RWPE2 (cell line): ENCODE measurements around the gene FUBP3.

Experiments
- ATAC-seq: fragments of 200-7000 bp; cut with Tn5 transposase; 3 replicates; pipeline ENCODE4 v1.9.1; 2021; ENCODE audit warnings: low read depth
- DNase-seq: peaks from one replicate; pipeline ENCODE4 v3.0.0-alpha.2; 2020; ENCODE audit warnings: low spot score
- H3K27ac ChIP-seq: fragments of 450-650 bp; 2 replicates; pipeline ENCODE4 v1.5.1; 2017; ENCODE audit warnings: mild to moderate bottlenecking; ENCODE audit not compliant: poor library complexity, severe bottlenecking
- H3K27me3 ChIP-seq: fragments of 250-450 bp; sonication (Bioruptor Pico); 2 replicates; pipeline ENCODE4 v1.5.1; 2021; ENCODE audit warnings: mild to moderate bottlenecking, moderate library complexity; ENCODE audit not compliant: insufficient read depth, poor library complexity, severe bottlenecking
- H3K36me3 ChIP-seq: fragments of 250-450 bp; sonication (Bioruptor Pico); 2 replicates; pipeline ENCODE4 v1.5.1; 2020; ENCODE audit warnings: low read depth, mild to moderate bottlenecking, moderate library complexity
- H3K4me1 ChIP-seq: fragments of 250-450 bp; sonication (Bioruptor Pico); 2 replicates; pipeline ENCODE4 v1.5.1; 2021; ENCODE audit warnings: mild to moderate bottlenecking, moderate library complexity; ENCODE audit not compliant: insufficient read depth, poor library complexity, severe bottlenecking
- H3K4me3 ChIP-seq: fragments of 250-450 bp; sonication (Bioruptor Pico); 2 replicates; pipeline ENCODE4 v1.5.1; 2021; ENCODE audit warnings: mild to moderate bottlenecking, moderate library complexity; ENCODE audit not compliant: severe bottlenecking
- H3K9me3 ChIP-seq: fragments of 250-450 bp; sonication (Bioruptor Pico); 2 replicates; pipeline ENCODE4 v1.5.1; 2021; ENCODE audit warnings: mild to moderate bottlenecking, moderate library complexity; ENCODE audit not compliant: severe bottlenecking
- CTCF ChIP-seq: fragments of 450-650 bp; IDR thresholded peaks from one replicate; pipeline ENCODE4 v1.5.1; 2017; ENCODE audit warnings: mild to moderate bottlenecking, moderate library complexity; ENCODE audit not compliant: poor library complexity, severe bottlenecking

The FUBP3 gene

GRCh38 chr9:130667120-130667435 lies 87.7 kb downstream of the FUBP3 start:
- Histone ChIP-seq H3K4me3 (no peak overlapping the region), H3K27ac (no peak overlapping the region), H3K4me1 (no peaks in the 10 kb centered on the region), H3K9me3 (no peaks in the 10 kb centered on the region), H3K36me3 (no peaks in the 10 kb centered on the region), H3K27me3 (peaks cover 61% of the 10 kb centered on the region)
- no peak for TF ChIP-seq CTCF
- no peak for DNase-seq
- ATAC-seq: no peak

- Histone ChIP-seq H3K4me1 (no peaks in the 10 kb centered on the region), H3K4me3 (no peak overlapping the region), H3K27ac (no peak overlapping the region), H3K9me3 (no peaks in the 10 kb centered on the region), H3K36me3 (no peaks in the 10 kb centered on the region), H3K27me3 (peaks cover 50% of the 10 kb centered on the region)
- TF ChIP-seq CTCF: no peak
- no peak for ATAC-seq
- no peak for DNase-seq
These were observed 88.8 kb downstream of the FUBP3 start for GRCh38 chr9:130668196-130668595.

- Histone ChIP-seq H3K36me3 (no peaks in the 10 kb centered on the region), H3K9me3 (no peaks in the 10 kb centered on the region), H3K27ac (no peak overlapping the region), H3K4me1 (no peaks in the 10 kb centered on the region), H3K27me3 (peaks cover 45% of the 10 kb centered on the region), H3K4me3 (no peak overlapping the region)
- DNase-seq: no peak
- TF ChIP-seq CTCF: no peak
- no peak for ATAC-seq
These were observed 89.3 kb downstream of the FUBP3 start for GRCh38 chr9:130668659-130669058.

- H3K9me3 ChIP-seq: no peaks in the 10 kb centered on the region
- H3K27me3 ChIP-seq: peaks cover 32% of the 10 kb centered on the region
- DNase-seq: no peak
- ATAC-seq: no peak
- H3K4me1 ChIP-seq: no peaks in the 10 kb centered on the region
- H3K4me3 ChIP-seq: no peak overlapping the region
- no peaks in the 10 kb centered on the region for H3K36me3 ChIP-seq
- no peak overlapping the region for H3K27ac ChIP-seq
- no peak for TF ChIP-seq CTCF
These were observed 90.6 kb downstream of the FUBP3 start for GRCh38 chr9:130669965-130670364.

- ATAC-seq (no peak), DNase-seq (no peak)
- no peak overlapping the region for H3K27ac ChIP-seq
- H3K36me3 ChIP-seq: no peaks in the 10 kb centered on the region
- TF ChIP-seq CTCF: no peak
- no peaks in the 10 kb centered on the region for H3K9me3 ChIP-seq
- no peak overlapping the region for H3K4me3 ChIP-seq
- H3K27me3 ChIP-seq: peaks cover 25% of the 10 kb centered on the region
- H3K4me1 ChIP-seq: no peaks in the 10 kb centered on the region
These were observed 91.3 kb downstream of the FUBP3 start for GRCh38 chr9:130670644-130671043.
